GM13976 (cell line): ENCODE data around the gene FAM216A.

Experiments used
- DNase-seq: peaks from one replicate; pipeline ENCODE4 v3.0.0; 2012; ENCODE audit warnings: low spot score
- CTCF ChIP-seq: IDR thresholded peaks from 2 replicates; pipeline ENCODE4 v1.5.1; 2012; ENCODE audit warnings: borderline replicate concordance, mild to moderate bottlenecking; ENCODE audit not compliant: insufficient read depth; ENCODE audit errors: extremely low read depth, missing control alignments, control extremely low read depth
- in situ Hi-C: fragments of 300-500 bp; cut with MboI; formaldehyde crosslinking; loops from one replicate; pipeline ENCODE4 v1.12.0; 2022; ENCODE audit warnings: low sequenced_read_pairs, mixed read lengths, inconsistent platforms; ENCODE audit not compliant: unreplicated experiment

FAM216A gene

GRCh38 chr12:110498984-110499706 is 30.5 kb downstream of the FAM216A start:
- in situ Hi-C loops = no loop called here
- no peak for TF ChIP-seq CTCF
- DNase-seq = no peak

GRCh38 chr12:110501399-110501751 is 32.7 kb downstream of the FAM216A start:
- TF ChIP-seq CTCF = no peak
- in situ Hi-C loops = no loop called here
- peak; percentile 54 for DNase-seq

DNA sequence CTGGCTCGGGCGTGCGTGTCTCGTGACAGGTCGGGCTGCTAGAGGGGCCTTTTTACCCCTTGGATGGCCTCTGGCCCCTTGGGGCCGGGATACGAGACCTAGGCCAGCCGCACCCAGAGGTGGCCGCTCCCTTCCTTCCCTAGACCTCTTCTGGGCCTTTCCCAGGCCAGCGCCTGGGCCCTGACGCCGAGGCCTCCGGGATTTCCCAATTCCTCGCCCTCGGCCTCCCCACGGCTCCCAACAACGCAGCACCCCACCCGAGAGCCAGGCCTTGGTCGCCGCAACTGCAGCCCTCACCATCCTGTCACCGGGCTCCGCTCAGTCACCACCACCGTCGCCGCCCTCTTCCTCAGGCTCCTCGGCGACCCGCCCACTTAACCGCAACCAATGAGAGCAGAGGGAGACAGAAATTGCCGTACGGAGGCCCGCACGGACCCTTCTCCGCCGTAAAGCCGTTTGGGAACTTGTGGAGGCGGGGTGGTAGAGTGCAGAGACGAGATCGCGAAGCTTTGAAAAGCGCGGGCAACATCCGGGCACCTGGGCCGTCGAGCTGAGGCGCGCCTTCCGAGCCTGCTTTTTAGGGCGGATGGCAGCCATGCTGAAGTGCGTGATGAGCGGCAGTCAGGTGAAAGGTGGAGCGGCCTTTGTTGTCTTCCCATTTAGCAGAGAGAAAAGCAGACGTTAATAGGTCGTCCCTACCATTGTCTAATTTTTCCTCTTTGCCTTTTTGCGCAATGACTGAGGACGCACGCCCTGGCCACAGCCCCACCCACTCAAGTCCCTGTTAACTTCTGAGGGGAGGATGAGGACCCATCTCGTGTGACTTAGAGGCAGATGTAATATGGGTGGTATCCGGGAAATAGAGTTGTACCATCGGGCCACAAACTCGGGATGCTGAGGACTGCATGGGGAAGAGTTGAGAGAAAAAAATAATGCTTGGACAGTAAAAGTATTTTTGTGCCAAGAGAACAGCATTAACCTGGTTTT is 33.4 kb downstream of the FAM216A start, which contains the start of the genes RAD9B and VPS29:
TSS of gene RAD9B (plus strand) at position 580 of the 987 bp plus-strand sequence. CDS start at position 587, 7 bp downstream.
TSS of gene VPS29 (minus strand) at position 360 of the 987 bp plus-strand sequence. CDS start at position 300, 60 bp downstream.
- TF ChIP-seq CTCF = no peak
- DNase-seq = peak; percentile 95
- in situ Hi-C loops = no loop called here

DNA sequence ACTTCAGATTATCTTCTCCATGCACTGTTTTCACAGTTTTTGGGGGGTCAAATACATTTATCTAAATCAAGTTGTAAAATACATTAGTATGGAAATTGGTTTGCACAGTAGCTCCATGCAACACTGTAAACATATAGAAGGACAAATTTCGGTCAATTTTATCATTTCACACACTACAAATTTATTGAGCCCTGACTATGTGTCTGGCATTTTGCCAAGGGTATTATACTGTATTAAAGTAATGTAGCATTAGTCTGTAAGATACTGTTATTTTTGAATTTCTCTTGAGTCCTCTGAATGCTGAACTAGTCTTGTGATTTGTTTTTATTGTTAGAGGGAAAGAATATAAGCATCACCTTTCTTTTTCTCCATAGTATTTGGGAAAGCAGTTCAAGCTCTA is 34.8 kb downstream of the FAM216A start:
- TF ChIP-seq CTCF = no peak
- DNase-seq = no peak
- in situ Hi-C loops = no loop called here

DNA sequence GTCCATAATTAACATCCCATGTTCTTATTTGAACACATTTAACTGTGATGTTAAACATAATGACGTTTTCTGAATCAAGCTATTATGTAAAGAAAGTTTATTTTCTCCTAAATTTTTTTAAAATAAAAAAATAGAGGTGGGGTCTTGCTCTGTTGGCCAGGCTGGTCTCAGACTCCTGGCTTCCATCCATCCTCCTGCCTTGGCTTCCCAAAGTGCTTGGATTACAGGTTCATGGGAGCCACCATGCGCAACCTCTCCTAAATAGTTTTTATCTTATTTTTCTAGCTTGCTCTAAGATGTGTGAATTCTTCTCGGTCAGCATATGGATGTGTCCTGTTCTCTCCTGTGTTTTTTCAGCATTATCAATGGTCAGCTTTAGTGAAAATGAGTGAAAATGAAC is 36.7 kb downstream of the FAM216A start:
- TF ChIP-seq CTCF = no peak
- in situ Hi-C loops = no loop called here
- no peak for DNase-seq

DNA sequence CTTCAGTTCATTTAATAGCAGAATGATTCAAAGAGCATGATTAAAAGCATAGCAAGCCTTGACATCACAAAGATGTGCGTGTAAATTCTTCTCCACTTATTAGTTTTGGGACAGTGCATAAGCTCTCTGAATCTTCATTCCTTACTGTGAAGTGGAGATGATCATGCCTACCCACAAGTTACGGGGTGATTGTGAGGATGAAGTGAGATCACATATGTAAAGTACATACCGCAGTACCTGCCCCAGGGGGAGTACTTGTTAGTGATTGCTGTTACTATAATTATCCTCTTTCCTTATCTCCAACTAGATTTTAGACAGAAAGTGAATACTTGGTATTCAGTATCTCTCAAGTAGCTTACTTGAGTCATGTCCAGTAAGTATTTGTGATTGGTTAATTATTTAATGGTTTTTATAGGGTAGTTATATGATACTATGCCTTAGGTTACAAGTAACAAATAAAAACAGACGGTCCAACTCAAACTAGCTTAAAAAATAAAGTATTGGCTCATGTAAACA is 39.5 kb downstream of the FAM216A start:
- in situ Hi-C loops = no loop called here
- TF ChIP-seq CTCF = no peak
- no peak for DNase-seq
